Peyer's patch (tissue), 4 donors: Measurements from ENCODE around the gene ANKS1A. TPM values are rescaled to one million over a fixed set of nuclear protein-coding genes. Genes with fewer than 3 reads are reported as not detected.
"Not testable (repeated sequence)": the region's sequence is repeated elsewhere in the genome, so short reads cannot be mapped to it uniquely, and the experiment has no call there.

Source experiments
- DNase-seq, 3 donors: peaks; one replicate each; pipeline ENCODE4 v3.0.0-alpha.2; 2017 to 2019
- H3K27ac ChIP-seq, 4 donors: fragments of 200-600 bp; sonication (generic); one replicate each; pipeline ENCODE4 v1.5.1; 2016 to 2019
- H3K27me3 ChIP-seq, 2 donors: fragments of 200-600 bp; sonication (generic); one replicate each; pipeline ENCODE4 v1.5.1; 2019
- H3K36me3 ChIP-seq, 3 donors: fragments of 200-600 bp; sonication (generic); one replicate each; pipeline ENCODE4 v1.5.1; 2016 to 2019
- H3K4me1 ChIP-seq, 4 donors: fragments of 200-600 bp; sonication (generic); one replicate each; pipeline ENCODE4 v1.5.1; 2016 to 2019
- H3K4me3 ChIP-seq, 4 donors: fragments of 200-600 bp; sonication (generic); 1 replicate in 3 of 4; 2 replicates in 1 of 4; pipeline ENCODE4 v1.5.1; 2016 to 2019; ENCODE audit warnings: mild to moderate bottlenecking in 1 of 4
- H3K9me3 ChIP-seq, 4 donors: fragments of 200-600 bp; sonication (generic); one replicate each; pipeline ENCODE4 v1.5.1; 2016 to 2019; ENCODE audit warnings: mild to moderate bottlenecking in 1 of 4
- POLR2A ChIP-seq, 2 donors: fragments of 450-650 bp; IDR thresholded peaks; one replicate each; pipeline ENCODE4 v1.5.1; 2017; ENCODE audit warnings: antibody characterized with exemption in 2 of 2, mild to moderate bottlenecking in 2 of 2, moderate library complexity in 2 of 2
- total RNA-seq, 4 donors: library from RNA; depleted of rRNA; stranded (reverse); fragments of >200 nt; gene quantifications; one replicate each; pipeline ENCODE4 v1.1.0, GENCODE V29; 2016
- TF ChIP-seq, protein P1 (sequence below), 6 experiments: fragments of 450-650 bp in 4 of 6; fragments of 200-600 bp in 2 of 6; sonication (generic) in 1 of 6; IDR thresholded peaks; one replicate each; pipeline ENCODE4 v1.5.1; 2017 to 2019; ENCODE audit warnings: antibody characterized with exemption in 6 of 6, mild to moderate bottlenecking in 3 of 6, moderate library complexity in 1 of 6

The ANKS1A gene
- total RNA-seq, 4 donors from 2014 or later: 24.3 to 42.1 (median 31.9) TPM

GRCh38 chr6:34876472-34876871 is 12.6 kb upstream of the ANKS1A start:
- Histone ChIP-seq H3K27me3 (no peaks in the 10 kb centered on the region), H3K36me3 (peaks cover 0 to 84% (median 0%) of the 10 kb centered on the region in 3 donors), H3K27ac (peak overlapping the region in 1 of 4 donors; percentile 58), H3K4me1 (peaks cover 0 to 13% (median 0%) of the 10 kb centered on the region in 4 donors), H3K4me3 (no peak overlapping the region), H3K9me3 (no peaks in the 10 kb centered on the region)
- no peak for DNase-seq
- TF ChIP-seq, protein P1, sequence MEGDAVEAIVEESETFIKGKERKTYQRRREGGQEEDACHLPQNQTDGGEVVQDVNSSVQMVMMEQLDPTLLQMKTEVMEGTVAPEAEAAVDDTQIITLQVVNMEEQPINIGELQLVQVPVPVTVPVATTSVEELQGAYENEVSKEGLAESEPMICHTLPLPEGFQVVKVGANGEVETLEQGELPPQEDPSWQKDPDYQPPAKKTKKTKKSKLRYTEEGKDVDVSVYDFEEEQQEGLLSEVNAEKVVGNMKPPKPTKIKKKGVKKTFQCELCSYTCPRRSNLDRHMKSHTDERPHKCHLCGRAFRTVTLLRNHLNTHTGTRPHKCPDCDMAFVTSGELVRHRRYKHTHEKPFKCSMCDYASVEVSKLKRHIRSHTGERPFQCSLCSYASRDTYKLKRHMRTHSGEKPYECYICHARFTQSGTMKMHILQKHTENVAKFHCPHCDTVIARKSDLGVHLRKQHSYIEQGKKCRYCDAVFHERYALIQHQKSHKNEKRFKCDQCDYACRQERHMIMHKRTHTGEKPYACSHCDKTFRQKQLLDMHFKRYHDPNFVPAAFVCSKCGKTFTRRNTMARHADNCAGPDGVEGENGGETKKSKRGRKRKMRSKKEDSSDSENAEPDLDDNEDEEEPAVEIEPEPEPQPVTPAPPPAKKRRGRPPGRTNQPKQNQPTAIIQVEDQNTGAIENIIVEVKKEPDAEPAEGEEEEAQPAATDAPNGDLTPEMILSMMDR (IDR thresholded peaks at IDR 0.05): no peak
- no peak for TF ChIP-seq POLR2A (IDR thresholded peaks at IDR 0.05)

DNA sequence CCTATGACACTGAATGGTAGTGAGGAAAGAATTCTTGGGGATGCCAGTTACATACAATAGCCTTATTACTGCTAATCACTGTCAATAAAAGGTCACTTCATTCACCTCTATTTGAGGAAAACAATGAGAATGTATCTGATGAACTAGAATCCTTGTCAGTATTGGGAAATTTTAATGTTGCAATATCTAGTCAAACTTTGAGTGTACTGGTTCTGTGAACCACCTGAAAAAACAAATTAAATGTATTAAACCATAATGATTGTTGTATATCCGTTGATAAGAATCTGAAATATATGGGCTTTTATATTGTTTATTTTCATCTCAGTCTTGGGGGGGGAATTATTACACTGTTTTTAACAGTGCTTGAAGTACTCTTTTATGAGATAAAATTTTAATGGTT is 11.8 kb upstream of the ANKS1A start:
- no peaks in the 10 kb centered on the region for H3K9me3 ChIP-seq
- H3K27me3 ChIP-seq: no peaks in the 10 kb centered on the region
- H3K4me3 ChIP-seq: no peak overlapping the region
- peaks cover 0 to 13% (median 0%) of the 10 kb centered on the region in 4 donors for H3K4me1 ChIP-seq
- DNase-seq: no peak
- peaks cover 0 to 84% (median 0%) of the 10 kb centered on the region in 3 donors for H3K36me3 ChIP-seq
- peak overlapping the region in 1 of 4 donors; percentile 58 for H3K27ac ChIP-seq
- TF ChIP-seq POLR2A (IDR thresholded peaks at IDR 0.05): no peak
- TF ChIP-seq, protein P1 (IDR thresholded peaks at IDR 0.05): no peak

- TF ChIP-seq, protein P1 (IDR thresholded peaks at IDR 0.05): no peak
- no peak for TF ChIP-seq POLR2A (IDR thresholded peaks at IDR 0.05)
- no peaks in the 10 kb centered on the region for H3K9me3 ChIP-seq
- H3K4me1 ChIP-seq: peaks cover 0 to 13% (median 0%) of the 10 kb centered on the region in 4 donors
- DNase-seq: no peak
- H3K27ac ChIP-seq: no peak overlapping the region
- H3K36me3 ChIP-seq: peaks cover 0 to 84% (median 0%) of the 10 kb centered on the region in 3 donors
- no peaks in the 10 kb centered on the region for H3K27me3 ChIP-seq
- H3K4me3 ChIP-seq: no peak overlapping the region
Measured at GRCh38 chr6:34877869-34878485, 11.1 kb upstream of the ANKS1A start.

DNA sequence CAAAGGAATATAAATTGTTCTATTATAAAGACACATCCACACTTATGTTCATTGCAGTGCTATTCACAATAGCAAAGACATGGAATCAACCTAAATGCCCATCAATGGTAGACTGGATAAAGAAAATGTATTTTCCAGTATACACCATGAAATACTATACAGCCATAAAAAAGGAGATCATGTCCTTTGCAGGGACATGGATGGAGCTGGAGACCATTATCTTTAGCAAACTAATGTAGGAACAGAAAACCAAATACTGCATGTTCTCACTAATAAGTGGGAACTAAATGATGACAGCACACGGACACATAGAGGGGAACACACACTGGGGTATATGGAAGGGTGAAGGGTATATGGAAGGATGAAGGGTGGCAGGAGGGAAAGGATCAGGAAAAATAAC is 5.0 kb upstream of the ANKS1A start:
- DNase-seq, H3K27me3 ChIP-seq: not testable (repeated sequence)

GRCh38 chr6:34884996-34885395 is 4.1 kb upstream of the ANKS1A start:
- Histone ChIP-seq H3K36me3 (peaks cover 0 to 38% (median 0%) of the 10 kb centered on the region in 3 donors), H3K9me3 (no peaks in the 10 kb centered on the region), H3K4me1 (peaks cover 0 to 14% (median 6%) of the 10 kb centered on the region in 4 donors), H3K27ac (no peak overlapping the region), H3K27me3 (no peaks in the 10 kb centered on the region), H3K4me3 (no peak overlapping the region)
- TF ChIP-seq, protein P1 (IDR thresholded peaks at IDR 0.05): no peak
- no peak for TF ChIP-seq POLR2A (IDR thresholded peaks at IDR 0.05)
- no peak for DNase-seq

More for the DNA sequence above, 5.0 kb upstream of the ANKS1A start:
- H3K27ac ChIP-seq, H3K4me3 ChIP-seq, H3K9me3 ChIP-seq: not testable (repeated sequence)
- Histone ChIP-seq H3K4me1 (peaks cover 0 to 14% (median 6%) of the 10 kb centered on the region in 4 donors), H3K36me3 (peaks cover 0 to 46% (median 0%) of the 10 kb centered on the region in 3 donors)

- not testable (repeated sequence) for H3K27ac ChIP-seq, H3K9me3 ChIP-seq, H3K27me3 ChIP-seq, DNase-seq, H3K4me3 ChIP-seq
- peaks cover 0 to 23% (median 8%) of the 10 kb centered on the region in 4 donors for H3K4me1 ChIP-seq
- H3K36me3 ChIP-seq: peaks cover 0 to 31% (median 0%) of the 10 kb centered on the region in 3 donors
Measured at GRCh38 chr6:34885837-34886236, 3.2 kb upstream of the ANKS1A start.
